ELR (cell line): Measurements from ENCODE around the gene CFAP126.
"Not testable (repeated sequence)": the region's sequence is repeated elsewhere in the genome, so short reads cannot be mapped to it uniquely, and the experiment has no call there.

Experiments
- DNase-seq: peaks from one replicate; pipeline ENCODE4 v3.0.0-alpha.2; 2015; ENCODE audit warnings: low read depth

Gene CFAP126

GRCh38 chr1:161381707-161382106, 14.0 kb upstream of the CFAP126 start:
- DNase-seq, result no peak

- DNase-seq, result peak; percentile 56
Observed at GRCh38 chr1:161379071-161379470, 11.4 kb upstream of the CFAP126 start.

GRCh38 chr1:161378014-161378413, 10.3 kb upstream of the CFAP126 start:
- no peak for DNase-seq

DNA sequence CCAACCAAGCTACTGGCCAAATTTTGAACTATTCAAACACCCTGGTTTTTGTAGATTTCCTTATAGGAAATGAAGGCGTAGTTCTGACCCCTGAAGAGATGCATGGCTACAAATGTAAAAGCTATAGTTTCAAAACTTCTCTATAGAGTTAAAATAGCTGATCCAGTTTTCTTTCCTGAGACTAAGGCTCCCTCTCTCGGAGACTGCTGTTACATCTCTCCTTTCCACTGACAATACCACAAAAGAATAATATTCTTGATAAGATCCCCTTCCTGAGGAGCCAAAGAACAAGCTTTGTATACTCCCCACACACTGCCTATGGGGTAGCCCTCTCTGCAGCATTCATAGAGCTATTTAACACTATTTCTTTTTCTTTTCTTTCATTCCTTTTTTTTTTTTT, 6.7 kb upstream of the CFAP126 start:
- DNase-seq, result peak; percentile 54

DNA sequence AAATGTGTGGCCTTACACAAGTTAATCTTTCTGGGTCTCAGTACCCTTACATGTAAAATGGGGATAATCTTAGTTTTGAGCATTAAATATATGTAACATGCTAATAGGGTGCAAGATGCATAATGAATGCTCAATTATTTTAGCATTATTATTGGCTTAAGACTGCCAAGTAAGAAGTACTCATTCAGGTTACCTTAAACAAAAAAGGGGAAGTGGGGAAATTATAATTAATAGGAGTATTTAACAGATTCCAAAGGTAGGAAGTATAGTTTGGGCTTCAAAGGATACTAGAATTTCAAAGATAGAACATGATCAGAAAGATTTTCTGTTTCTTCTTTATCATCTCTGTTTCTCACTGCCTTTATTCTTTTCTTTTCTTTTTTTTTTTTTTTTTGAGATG, 5.8 kb upstream of the CFAP126 start:
- no peak for DNase-seq

DNA sequence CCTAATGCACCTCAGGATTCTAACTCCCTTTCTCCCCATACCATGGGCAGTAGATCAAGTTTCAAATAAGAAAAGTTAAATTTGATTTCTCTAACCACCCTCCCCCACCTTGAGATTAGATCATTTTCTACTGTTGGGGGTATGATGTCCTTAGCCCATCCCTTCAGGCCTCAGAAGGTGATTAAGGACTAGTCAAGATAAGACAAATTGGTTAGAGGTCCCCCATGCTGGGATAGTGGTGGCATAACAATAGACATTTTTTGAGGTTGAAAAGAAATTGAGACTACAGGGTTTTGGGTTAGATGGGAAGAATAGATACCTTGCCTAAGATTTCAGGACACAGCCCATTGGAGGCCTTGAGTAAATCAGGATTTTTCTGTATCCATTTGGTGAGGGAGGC, 2.5 kb downstream of the CFAP126 start:
- no peak for DNase-seq

DNA sequence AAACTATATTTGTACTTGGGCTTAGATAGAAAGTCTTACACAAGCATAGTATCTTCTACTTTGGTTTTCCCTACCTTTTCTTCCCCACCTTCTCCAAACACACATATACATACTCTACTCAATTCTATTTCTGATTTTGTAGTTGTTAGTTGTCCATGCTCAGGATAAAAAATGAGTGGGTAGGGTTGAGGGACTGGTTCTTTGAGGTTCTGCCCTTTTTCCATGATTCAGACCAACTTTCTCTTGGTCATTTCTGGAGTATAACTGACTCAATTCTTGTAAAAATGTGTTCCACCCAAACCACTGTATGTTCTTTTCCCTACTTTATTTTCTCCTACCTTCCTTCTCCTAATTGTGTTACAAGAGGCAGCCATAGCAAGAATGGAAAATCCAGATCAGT, 3.3 kb downstream of the CFAP126 start:
- no peak for DNase-seq

- no peak for DNase-seq
Observed at GRCh38 chr1:161359291-161359690, 8.4 kb downstream of the CFAP126 start.

DNA sequence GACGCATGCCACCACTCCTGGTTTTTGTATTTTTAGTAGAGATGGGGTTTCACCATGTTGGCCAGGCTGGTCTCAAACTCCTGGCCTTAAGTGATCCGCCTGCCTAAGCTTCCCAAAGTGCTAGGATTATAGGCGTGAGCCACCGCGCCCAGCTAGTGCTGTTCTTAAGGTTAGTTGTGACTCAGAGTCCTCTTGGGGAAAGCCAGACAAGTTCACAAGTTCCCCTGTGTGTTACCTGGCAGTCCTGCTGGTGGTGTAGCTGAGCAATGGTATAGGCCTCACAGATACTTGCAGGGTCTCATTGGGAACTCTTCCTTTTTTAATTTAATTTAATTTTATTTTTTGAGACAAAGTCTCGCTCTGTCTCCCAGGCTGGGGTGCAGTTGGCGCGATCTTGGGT, 10.6 kb downstream of the CFAP126 start:
- DNase-seq, result no peak

GRCh38 chr1:161351482-161351881, 16.2 kb downstream of the CFAP126 start:
- DNase-seq, result no peak

DNA sequence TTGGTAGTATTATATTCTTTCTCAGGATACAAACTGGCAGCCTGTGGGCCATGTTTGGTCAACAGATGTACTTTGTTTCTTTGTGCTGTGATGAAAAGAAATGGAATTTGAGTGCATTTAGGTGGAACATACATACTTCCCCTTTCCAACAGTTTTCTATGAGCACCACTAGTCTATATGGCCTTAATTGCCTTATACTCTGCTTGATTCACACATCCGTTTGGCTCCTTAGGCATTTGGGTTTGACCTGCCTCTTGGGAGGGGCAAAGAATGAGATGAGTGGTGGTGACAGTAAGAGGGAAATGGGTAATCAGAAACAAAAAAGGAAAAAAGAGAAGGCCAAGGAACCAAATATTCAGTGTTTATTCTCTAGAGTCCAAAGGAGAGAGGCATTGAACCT, 17.0 kb downstream of the CFAP126 start:
- no peak for DNase-seq

DNA sequence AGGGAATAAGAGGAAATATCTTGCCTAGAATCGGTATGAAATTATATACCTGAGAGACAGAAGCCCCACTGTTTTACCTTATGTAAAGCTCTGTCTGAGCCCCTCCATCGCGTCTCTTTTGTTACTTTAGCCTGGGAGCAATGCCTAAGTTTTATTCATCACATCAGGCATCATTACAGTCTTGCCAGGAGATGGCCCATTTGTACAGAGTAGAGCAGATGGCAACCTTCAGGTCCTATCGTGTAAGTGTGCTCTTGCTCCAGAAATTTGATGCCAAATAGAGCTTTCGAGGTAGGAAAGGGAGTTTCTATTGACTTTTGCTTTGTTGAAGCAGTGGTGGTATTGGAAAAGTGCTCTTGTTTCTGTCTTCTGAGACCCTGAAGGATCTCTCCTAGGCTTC, 24.9 kb downstream of the CFAP126 start:
- DNase-seq, result no peak

- no peak for DNase-seq
Observed at GRCh38 chr1:161342177-161342576, 25.5 kb downstream of the CFAP126 start.

GRCh38 chr1:161335796-161336195, 31.9 kb downstream of the CFAP126 start:
- no peak for DNase-seq

GRCh38 chr1:161333166-161333565, 34.5 kb downstream of the CFAP126 start:
- no peak for DNase-seq

- DNase-seq, result peak; percentile 77
Observed at GRCh38 chr1:161330346-161330745, 37.3 kb downstream of the CFAP126 start.

DNA sequence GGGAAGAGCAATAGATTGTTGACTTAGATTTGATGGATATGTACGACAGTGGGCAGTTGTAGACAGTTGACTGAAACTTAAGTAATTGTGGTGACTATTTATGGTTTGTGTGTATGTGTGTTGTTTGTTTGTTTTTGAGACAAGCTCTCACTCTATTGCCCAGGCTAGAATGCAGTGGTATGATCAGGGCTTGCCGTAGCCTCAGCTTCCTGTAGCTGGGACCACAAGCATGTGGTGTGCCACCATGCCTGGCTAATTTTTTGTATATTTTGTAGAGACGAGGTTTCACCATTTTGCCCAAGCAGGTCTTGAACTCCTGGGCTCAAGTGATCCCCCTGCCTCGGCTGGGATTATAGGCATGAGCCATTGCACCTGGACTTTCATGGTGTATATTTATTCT, 43.7 kb downstream of the CFAP126 start:
- DNase-seq, result no peak

DNA sequence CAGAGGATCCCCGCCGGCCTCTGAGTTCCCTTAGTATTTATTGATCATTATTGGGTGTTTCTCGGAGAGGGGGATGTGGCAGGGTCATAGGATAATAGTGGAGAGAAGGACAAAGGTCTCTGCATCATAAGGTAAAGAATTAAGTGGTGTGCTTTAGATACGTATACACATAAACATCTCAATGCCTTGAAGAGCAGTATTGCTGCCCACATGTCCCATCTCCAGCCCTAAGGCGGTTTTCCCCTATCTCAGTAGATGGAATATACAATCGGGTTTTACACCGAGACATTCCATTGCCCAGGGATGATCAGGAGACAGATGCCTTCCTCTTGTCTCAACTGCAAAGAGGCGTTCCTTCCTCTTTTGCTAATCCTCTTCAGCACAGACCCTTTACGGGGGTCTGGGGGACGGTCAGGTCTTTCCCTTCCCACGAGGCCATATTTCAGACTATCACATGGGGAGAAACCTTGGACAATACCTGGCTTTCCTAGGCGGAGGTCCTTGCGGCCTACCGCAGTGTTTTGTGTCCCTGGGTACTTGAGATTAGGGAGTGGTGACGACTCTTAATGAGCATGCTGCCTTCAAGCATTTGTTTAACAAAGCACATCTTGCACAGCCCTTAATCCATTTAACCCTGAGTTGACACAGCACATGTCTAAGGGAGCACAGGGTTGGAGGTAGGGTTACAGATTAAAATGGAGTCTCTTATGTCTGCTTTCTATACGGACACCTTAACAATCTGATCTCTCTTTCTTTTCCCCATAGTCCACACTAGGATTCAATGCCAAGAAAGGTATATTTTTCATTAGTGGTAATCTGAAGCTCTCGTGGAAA, 51.6 kb downstream of the CFAP126 start:
- DNase-seq, result not testable (repeated sequence)
